IPS DF 6.9 (cell line): Measurements from ENCODE around the gene TMEM233.

Experiments
- DNase-seq: peaks from one replicate; pipeline ENCODE4 v3.0.0-alpha.2; 2013; ENCODE audit warnings: low read depth, low spot score
- H3K27ac ChIP-seq: one replicate; pipeline ENCODE4 v1.5.1; 2013; ENCODE audit warnings: low read length, control low read depth
- H3K27me3 ChIP-seq: 2 replicates; pipeline ENCODE4 v1.6.1; 2013; ENCODE audit warnings: mild to moderate bottlenecking, low read length; ENCODE audit not compliant: control insufficient read depth, insufficient read depth
- H3K36me3 ChIP-seq: 2 replicates; pipeline ENCODE4 v1.6.1; 2013; ENCODE audit warnings: low read length; ENCODE audit not compliant: control insufficient read depth, insufficient read depth
- H3K4me1 ChIP-seq: 2 replicates; pipeline ENCODE4 v1.6.1; 2013; ENCODE audit warnings: low read length; ENCODE audit not compliant: control insufficient read depth, insufficient read depth
- H3K4me3 ChIP-seq: 2 replicates; pipeline ENCODE4 v1.5.1; 2013; ENCODE audit warnings: mild to moderate bottlenecking, low read length
- H3K9me3 ChIP-seq: 2 replicates; pipeline ENCODE4 v1.6.1; 2013; ENCODE audit warnings: low read length, inconsistent platforms; ENCODE audit not compliant: control insufficient read depth, insufficient read depth
- WGBS: extraction: QIAGEN DNeasy Blood & Tissue Kit; methylation state at CpG from one replicate; pipeline ENCODE4 v1.1.7; 2013; ENCODE audit warnings: mixed read lengths, missing lambda C conversion rate; ENCODE audit not compliant: insufficient read length, insufficient coverage; 5-methylcytosine and 5-hydroxymethylcytosine counted together

The TMEM233 gene

GRCh38 chr12:119681111-119681510 is 87.5 kb downstream of the TMEM233 start:
- H3K4me1 ChIP-seq: no peaks in the 10 kb centered on the region
- no CpG with 5 or more reads among the region's 8 CpGs for WGBS
- H3K27ac ChIP-seq: no peak overlapping the region
- no peaks in the 10 kb centered on the region for H3K9me3 ChIP-seq
- H3K27me3 ChIP-seq: no peaks in the 10 kb centered on the region
- peaks cover 34% of the 10 kb centered on the region for H3K36me3 ChIP-seq
- no peak for DNase-seq
- H3K4me3 ChIP-seq: no peak overlapping the region

GRCh38 chr12:119681728-119682638 is 88.4 kb downstream of the TMEM233 start:
- no CpG with 5 or more reads among the region's 9 CpGs for WGBS
- DNase-seq: no peak
- Histone ChIP-seq H3K4me3 (no peak overlapping the region), H3K27me3 (no peaks in the 10 kb centered on the region), H3K4me1 (no peaks in the 10 kb centered on the region), H3K27ac (no peak overlapping the region), H3K9me3 (no peaks in the 10 kb centered on the region), H3K36me3 (peaks cover 31% of the 10 kb centered on the region)

- no peaks in the 10 kb centered on the region for H3K9me3 ChIP-seq
- no CpG with 5 or more reads among the region's 3 CpGs for WGBS
- no peak overlapping the region for H3K27ac ChIP-seq
- no peak for DNase-seq
- H3K4me1 ChIP-seq: no peaks in the 10 kb centered on the region
- no peaks in the 10 kb centered on the region for H3K27me3 ChIP-seq
- H3K4me3 ChIP-seq: no peak overlapping the region
- H3K36me3 ChIP-seq: peaks cover 26% of the 10 kb centered on the region
These were observed 89.2 kb downstream of the TMEM233 start for GRCh38 chr12:119682639-119683252.

- DNase-seq: no peak
- no CpG with 5 or more reads among the region's 6 CpGs for WGBS
- Histone ChIP-seq H3K27ac (no peak overlapping the region), H3K4me3 (no peak overlapping the region), H3K9me3 (no peaks in the 10 kb centered on the region), H3K27me3 (no peaks in the 10 kb centered on the region), H3K4me1 (no peaks in the 10 kb centered on the region), H3K36me3 (peaks cover 24% of the 10 kb centered on the region)
These were observed 89.8 kb downstream of the TMEM233 start for GRCh38 chr12:119683413-119683812.

- DNase-seq: no peak
- no CpG with 5 or more reads among the region's 3 CpGs for WGBS
- Histone ChIP-seq H3K27me3 (no peaks in the 10 kb centered on the region), H3K36me3 (peaks cover 21% of the 10 kb centered on the region), H3K4me3 (no peak overlapping the region), H3K4me1 (no peaks in the 10 kb centered on the region), H3K9me3 (no peaks in the 10 kb centered on the region), H3K27ac (no peak overlapping the region)
These were observed 90.2 kb downstream of the TMEM233 start for GRCh38 chr12:119683816-119684215.

- Histone ChIP-seq H3K4me1 (no peaks in the 10 kb centered on the region), H3K27ac (no peak overlapping the region), H3K36me3 (peaks cover 18% of the 10 kb centered on the region), H3K27me3 (no peaks in the 10 kb centered on the region), H3K9me3 (no peaks in the 10 kb centered on the region), H3K4me3 (no peak overlapping the region)
- DNase-seq: no peak
- no CpG with 5 or more reads among the region's 10 CpGs for WGBS
These were observed 91.3 kb downstream of the TMEM233 start for GRCh38 chr12:119684711-119685369.

- Histone ChIP-seq H3K27ac (no peak overlapping the region), H3K36me3 (peaks cover 17% of the 10 kb centered on the region), H3K4me3 (no peak overlapping the region), H3K9me3 (no peaks in the 10 kb centered on the region), H3K27me3 (no peaks in the 10 kb centered on the region), H3K4me1 (no peaks in the 10 kb centered on the region)
- no CpG with 5 or more reads among the region's 4 CpGs for WGBS
- no peak for DNase-seq
These were observed 91.8 kb downstream of the TMEM233 start for GRCh38 chr12:119685375-119685774.

GRCh38 chr12:119686355-119686754 is 92.8 kb downstream of the TMEM233 start:
- Histone ChIP-seq H3K36me3 (peaks cover 12% of the 10 kb centered on the region), H3K4me3 (no peak overlapping the region), H3K9me3 (no peaks in the 10 kb centered on the region), H3K27me3 (no peaks in the 10 kb centered on the region), H3K4me1 (no peaks in the 10 kb centered on the region), H3K27ac (no peak overlapping the region)
- no CpG with 5 or more reads among the region's 12 CpGs for WGBS
- DNase-seq: no peak

- DNase-seq: no peak
- no CpG with 5 or more reads among the region's 13 CpGs for WGBS
- peaks cover 12% of the 10 kb centered on the region for H3K36me3 ChIP-seq
These were observed 93.2 kb downstream of the TMEM233 start for GRCh38 chr12:119686776-119687175.

GRCh38 chr12:119687406-119687805 is 93.8 kb downstream of the TMEM233 start:
- Histone ChIP-seq H3K4me1 (no peaks in the 10 kb centered on the region), H3K27me3 (no peaks in the 10 kb centered on the region), H3K9me3 (no peaks in the 10 kb centered on the region), H3K36me3 (peaks cover 8% of the 10 kb centered on the region), H3K27ac (no peak overlapping the region), H3K4me3 (no peak overlapping the region)
- DNase-seq: no peak
- WGBS: no CpG with 5 or more reads among the region's 14 CpGs

More at GRCh38 chr12:119686776-119687175, 93.2 kb downstream of the TMEM233 start:
- no peak overlapping the region for H3K4me3 ChIP-seq
- no peaks in the 10 kb centered on the region for H3K9me3 ChIP-seq
- no peaks in the 10 kb centered on the region for H3K27me3 ChIP-seq
- no peaks in the 10 kb centered on the region for H3K4me1 ChIP-seq
- H3K27ac ChIP-seq: no peak overlapping the region
